ENCODE measurements around the gene ART5.
"Not testable (repeated sequence)": the region's sequence is repeated elsewhere in the genome, so short reads cannot be mapped to it uniquely, and the experiment has no call there.

Gene ART5

DNA sequence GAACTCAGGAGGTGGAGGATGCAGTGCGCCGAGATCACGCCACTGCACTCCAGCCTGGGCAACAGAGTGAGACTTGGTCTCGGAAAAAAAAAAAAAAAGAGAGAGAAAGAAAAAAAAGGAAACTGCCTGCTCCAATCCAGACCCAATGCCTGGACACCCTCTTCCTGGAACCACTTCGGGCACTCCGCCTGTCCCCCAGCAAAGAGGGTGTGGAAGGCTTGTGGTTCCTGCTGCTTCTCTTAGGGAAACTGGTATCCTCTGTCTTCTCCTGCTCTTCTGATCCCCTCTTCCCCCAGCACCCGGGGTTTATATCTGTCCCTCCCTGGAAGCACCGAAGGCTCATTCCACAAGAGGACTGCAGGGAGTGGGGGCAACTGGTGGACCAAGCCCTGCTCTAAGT, 16.5 kb upstream of the ART5 start:
- H3K9me3 ChIP-seq (ENCODE audit: control insufficient read depth in 5 of 5, low read length in 5 of 5), result no peaks in the 10 kb centered on the region
- H3K27ac ChIP-seq (ENCODE audit: low read depth, low read length), result no peak overlapping the region
- no peaks in the 10 kb centered on the region for H3K36me3 ChIP-seq (ENCODE audit: control insufficient read depth in 5 of 5, insufficient read depth in 5 of 5, low read length in 5 of 5)
- peaks cover 0 to 4% (median 0%) of the 10 kb centered on the region in 5 donors for H3K27me3 ChIP-seq (ENCODE audit: control insufficient read depth in 5 of 5, insufficient read depth in 4 of 5, low read length in 5 of 5)
- no peaks in the 10 kb centered on the region for H3K4me1 ChIP-seq (ENCODE audit: control insufficient read depth in 5 of 5, insufficient read depth in 5 of 5, low read length in 5 of 5)
- H3K9ac ChIP-seq (ENCODE audit: low read length in 5 of 5), result no peak overlapping the region
- H3K4me3 ChIP-seq (ENCODE audit: low read depth in 1 of 5, low read length in 5 of 5), result no peak overlapping the region

DNA sequence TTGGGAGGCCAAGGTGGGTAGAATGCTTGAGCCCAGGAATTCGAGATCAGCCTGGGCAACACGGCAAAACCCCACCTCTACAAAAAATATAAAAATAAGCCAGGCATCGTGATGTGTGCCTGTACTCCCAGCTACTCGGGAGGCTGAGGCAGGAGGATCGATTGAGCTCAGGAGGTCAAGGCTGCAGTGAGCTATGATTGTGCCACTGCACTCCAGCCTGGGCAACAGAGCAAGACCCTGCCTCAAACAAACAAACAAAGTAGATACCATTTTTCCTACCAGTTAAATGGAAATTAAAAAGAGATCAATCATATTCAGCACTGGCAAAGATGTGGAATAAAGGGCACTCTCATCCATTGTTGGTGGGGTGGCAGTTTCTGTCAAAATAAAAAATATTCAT, 15.5 kb upstream of the ART5 start:
- H3K4me3 ChIP-seq (ENCODE audit: low read depth in 1 of 5, low read length in 5 of 5); H3K27me3 ChIP-seq (ENCODE audit: control insufficient read depth in 5 of 5, insufficient read depth in 4 of 5, low read length in 5 of 5); H3K36me3 ChIP-seq (ENCODE audit: control insufficient read depth in 5 of 5, insufficient read depth in 5 of 5, low read length in 5 of 5); H3K4me1 ChIP-seq (ENCODE audit: control insufficient read depth in 5 of 5, insufficient read depth in 5 of 5, low read length in 5 of 5); H3K9me3 ChIP-seq (ENCODE audit: control insufficient read depth in 5 of 5, low read length in 5 of 5); H3K9ac ChIP-seq (ENCODE audit: low read length in 5 of 5); H3K27ac ChIP-seq (ENCODE audit: low read depth, low read length): not testable (repeated sequence)

DNA sequence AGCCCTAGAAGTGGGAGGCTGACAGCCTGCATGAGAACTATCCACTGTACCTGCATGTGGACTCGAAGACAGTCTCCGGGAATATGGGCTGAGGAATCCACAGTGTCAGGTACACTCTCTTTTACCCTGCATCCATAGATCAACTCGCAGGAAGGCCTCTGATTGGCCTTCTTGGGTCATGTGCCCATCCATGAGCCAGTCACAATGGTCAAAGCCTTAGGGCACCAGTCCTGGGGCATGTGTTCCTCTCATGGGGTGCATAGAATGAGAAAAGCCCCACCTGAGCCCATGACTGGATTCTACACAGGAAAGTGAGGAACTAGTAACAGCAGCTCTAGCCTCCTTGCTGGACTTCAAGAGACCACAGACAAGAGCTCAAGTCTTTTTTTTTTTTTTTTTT, 13.8 kb upstream of the ART5 start:
- Histone ChIP-seq H3K36me3 (ENCODE audit: control insufficient read depth in 5 of 5, insufficient read depth in 5 of 5, low read length in 5 of 5) (no peaks in the 10 kb centered on the region), H3K27ac (ENCODE audit: low read depth, low read length) (no peak overlapping the region), H3K9me3 (ENCODE audit: control insufficient read depth in 5 of 5, low read length in 5 of 5) (no peaks in the 10 kb centered on the region), H3K9ac (ENCODE audit: low read length in 5 of 5) (no peak overlapping the region), H3K4me1 (ENCODE audit: control insufficient read depth in 5 of 5, insufficient read depth in 5 of 5, low read length in 5 of 5) (no peaks in the 10 kb centered on the region), H3K27me3 (ENCODE audit: control insufficient read depth in 5 of 5, insufficient read depth in 4 of 5, low read length in 5 of 5) (peaks cover 0 to 4% (median 0%) of the 10 kb centered on the region in 5 donors), H3K4me3 (ENCODE audit: low read depth in 1 of 5, low read length in 5 of 5) (no peak overlapping the region)

DNA sequence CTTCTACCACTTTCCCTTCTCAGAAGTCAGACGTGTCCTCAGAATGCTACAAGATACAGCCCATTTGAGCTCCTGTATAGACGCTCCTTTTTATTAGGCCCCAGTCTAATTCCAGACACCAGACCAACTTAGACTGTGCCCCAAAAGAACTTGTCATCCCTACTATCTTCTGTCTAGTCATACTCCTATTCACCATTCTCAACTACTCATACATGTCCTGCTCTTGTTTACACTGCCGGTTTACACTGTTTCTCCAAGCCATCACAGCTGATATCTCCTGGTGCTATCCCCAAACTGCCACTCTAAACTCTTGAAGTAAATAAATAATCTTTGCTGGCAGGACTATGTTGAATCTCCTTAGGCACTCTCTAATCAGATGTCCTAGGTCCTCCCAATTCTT, 10.7 kb upstream of the ART5 start:
- H3K9ac ChIP-seq (ENCODE audit: low read length in 5 of 5); H3K27me3 ChIP-seq (ENCODE audit: control insufficient read depth in 5 of 5, insufficient read depth in 4 of 5, low read length in 5 of 5); H3K4me3 ChIP-seq (ENCODE audit: low read depth in 1 of 5, low read length in 5 of 5); H3K27ac ChIP-seq (ENCODE audit: low read depth, low read length); H3K4me1 ChIP-seq (ENCODE audit: control insufficient read depth in 5 of 5, insufficient read depth in 5 of 5, low read length in 5 of 5); H3K9me3 ChIP-seq (ENCODE audit: control insufficient read depth in 5 of 5, low read length in 5 of 5); H3K36me3 ChIP-seq (ENCODE audit: control insufficient read depth in 5 of 5, insufficient read depth in 5 of 5, low read length in 5 of 5): not testable (repeated sequence)

DNA sequence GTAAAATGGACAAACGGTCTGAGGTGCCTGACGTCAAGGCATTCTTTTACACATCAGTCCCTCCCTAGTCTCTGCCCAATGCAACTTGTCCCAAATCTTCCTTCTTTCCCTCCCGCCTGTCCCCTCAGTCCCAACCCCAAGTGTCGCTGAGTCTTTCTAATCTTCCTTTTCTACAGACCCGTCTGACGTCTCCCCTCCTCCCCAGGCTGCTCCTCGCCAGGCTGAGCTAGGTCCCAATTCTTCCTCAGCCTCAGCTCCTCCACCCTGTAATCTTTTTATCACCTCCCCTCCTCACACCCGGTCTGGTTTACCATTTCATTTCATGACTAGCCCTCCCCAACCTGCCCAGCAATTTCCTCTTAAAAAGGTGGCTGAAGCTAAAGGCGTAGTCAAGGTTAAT, 7.6 kb upstream of the ART5 start:
- H3K36me3 ChIP-seq (ENCODE audit: control insufficient read depth in 5 of 5, insufficient read depth in 5 of 5, low read length in 5 of 5); H3K4me1 ChIP-seq (ENCODE audit: control insufficient read depth in 5 of 5, insufficient read depth in 5 of 5, low read length in 5 of 5); H3K4me3 ChIP-seq (ENCODE audit: low read depth in 1 of 5, low read length in 5 of 5); H3K27ac ChIP-seq (ENCODE audit: low read depth, low read length); H3K9me3 ChIP-seq (ENCODE audit: control insufficient read depth in 5 of 5, low read length in 5 of 5); H3K9ac ChIP-seq (ENCODE audit: low read length in 5 of 5): not testable (repeated sequence)
- peaks cover 0 to 13% (median 3%) of the 10 kb centered on the region in 5 donors for H3K27me3 ChIP-seq (ENCODE audit: control insufficient read depth in 5 of 5, insufficient read depth in 4 of 5, low read length in 5 of 5)

DNA sequence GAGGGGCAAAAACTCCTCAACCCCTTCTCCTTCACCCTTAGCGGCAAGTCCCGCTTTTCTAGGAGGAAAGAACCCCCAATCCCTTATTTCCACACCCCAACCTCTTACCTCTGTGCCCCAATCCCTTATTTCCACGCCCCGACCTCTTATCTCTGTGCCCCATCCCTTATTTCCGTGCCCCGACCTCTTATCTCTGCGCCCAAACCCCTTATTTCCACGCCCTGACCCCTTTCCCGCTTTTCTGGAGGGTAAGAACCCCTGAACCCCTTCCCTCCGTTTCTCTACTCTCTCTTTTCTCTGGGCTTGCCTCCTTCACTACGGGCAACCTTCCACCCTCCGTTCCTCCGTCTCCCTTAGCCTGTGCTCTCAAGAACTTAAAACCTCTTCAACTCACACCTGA, 7.1 kb upstream of the ART5 start:
- H3K36me3 ChIP-seq (ENCODE audit: control insufficient read depth in 5 of 5, insufficient read depth in 5 of 5, low read length in 5 of 5); H3K9ac ChIP-seq (ENCODE audit: low read length in 5 of 5); H3K4me1 ChIP-seq (ENCODE audit: control insufficient read depth in 5 of 5, insufficient read depth in 5 of 5, low read length in 5 of 5); H3K4me3 ChIP-seq (ENCODE audit: low read depth in 1 of 5, low read length in 5 of 5); H3K27ac ChIP-seq (ENCODE audit: low read depth, low read length); H3K9me3 ChIP-seq (ENCODE audit: control insufficient read depth in 5 of 5, low read length in 5 of 5): not testable (repeated sequence)
- H3K27me3 ChIP-seq (ENCODE audit: control insufficient read depth in 5 of 5, insufficient read depth in 4 of 5, low read length in 5 of 5), result peaks cover 0 to 13% (median 3%) of the 10 kb centered on the region in 5 donors

DNA sequence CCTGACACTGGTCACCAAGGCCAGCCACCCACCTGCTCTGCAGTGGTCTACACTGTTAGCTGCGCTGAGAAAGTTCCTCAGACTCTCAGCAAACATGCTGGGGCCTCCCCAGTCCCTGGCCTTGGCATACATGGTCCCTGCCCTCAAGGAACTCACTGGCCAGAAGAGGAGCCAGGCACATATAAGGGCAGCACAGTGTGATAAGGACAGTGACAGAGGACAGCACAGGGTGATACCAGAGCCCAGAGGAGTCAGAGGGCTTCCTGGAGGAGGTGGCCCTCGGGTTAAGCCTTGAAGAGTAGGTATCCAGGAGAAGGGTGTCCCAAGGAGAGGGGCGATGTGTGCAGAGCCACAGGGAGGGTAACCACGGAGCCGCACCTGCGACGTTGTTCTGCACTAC, 3.8 kb upstream of the ART5 start:
- peaks cover 5 to 16% (median 12%) of the 10 kb centered on the region in 5 donors for H3K4me1 ChIP-seq (ENCODE audit: control insufficient read depth in 5 of 5, insufficient read depth in 5 of 5, low read length in 5 of 5)
- H3K27ac ChIP-seq (ENCODE audit: low read depth, low read length), result no peak overlapping the region
- no peaks in the 10 kb centered on the region for H3K9me3 ChIP-seq (ENCODE audit: control insufficient read depth in 5 of 5, low read length in 5 of 5)
- H3K27me3 ChIP-seq (ENCODE audit: control insufficient read depth in 5 of 5, insufficient read depth in 4 of 5, low read length in 5 of 5), result peaks cover 0 to 13% (median 3%) of the 10 kb centered on the region in 5 donors
- H3K36me3 ChIP-seq (ENCODE audit: control insufficient read depth in 5 of 5, insufficient read depth in 5 of 5, low read length in 5 of 5), result no peaks in the 10 kb centered on the region
- no peak overlapping the region for H3K4me3 ChIP-seq (ENCODE audit: low read depth in 1 of 5, low read length in 5 of 5)
- no peak overlapping the region for H3K9ac ChIP-seq (ENCODE audit: low read length in 5 of 5)

DNA sequence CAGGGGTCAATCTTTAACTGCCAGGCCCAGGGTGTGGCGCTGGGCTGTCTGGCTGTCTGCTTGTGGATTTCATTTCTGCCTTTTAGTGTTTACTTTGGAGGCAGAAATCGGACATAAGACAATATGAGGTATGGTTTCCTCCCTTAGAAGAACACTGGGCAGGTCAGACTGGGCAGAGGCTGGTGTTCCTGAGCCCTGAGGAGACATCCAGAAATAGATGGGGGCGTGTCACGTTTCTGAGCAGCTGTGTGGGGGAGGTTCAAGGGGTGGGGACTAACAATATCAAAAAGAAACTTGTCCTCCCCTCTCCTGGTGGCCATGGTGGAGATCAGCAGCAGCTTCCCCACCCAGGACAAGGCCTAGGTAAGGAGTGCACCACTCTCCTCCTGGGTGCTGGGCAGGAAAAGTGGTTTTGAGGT, 3.0 kb upstream of the ART5 start, which contains the start of gene ART1:
Gene ART1, plus strand, starts transcription at position 312 of the 419 bp plus-strand sequence. CDS start 14,086 bp downstream, outside the sequence.
- H3K27ac ChIP-seq (ENCODE audit: low read depth, low read length), result no peak within 1 kb of the TSS
- H3K27me3 ChIP-seq (ENCODE audit: control insufficient read depth in 5 of 5, insufficient read depth in 4 of 5, low read length in 5 of 5), result peaks cover 0 to 13% (median 3%) of the 10 kb centered on the region in 5 donors
- no peaks in the 10 kb centered on the region for H3K9me3 ChIP-seq (ENCODE audit: control insufficient read depth in 5 of 5, low read length in 5 of 5)
- no peak within 1 kb of the TSS for H3K4me3 ChIP-seq (ENCODE audit: low read depth in 1 of 5, low read length in 5 of 5)
- no peaks in the 10 kb centered on the region for H3K36me3 ChIP-seq (ENCODE audit: control insufficient read depth in 5 of 5, insufficient read depth in 5 of 5, low read length in 5 of 5)
- H3K4me1 ChIP-seq (ENCODE audit: control insufficient read depth in 5 of 5, insufficient read depth in 5 of 5, low read length in 5 of 5), result peaks cover 5 to 16% (median 12%) of the 10 kb centered on the region in 5 donors
- H3K9ac ChIP-seq (ENCODE audit: low read length in 5 of 5), result no peak within 1 kb of the TSS

DNA sequence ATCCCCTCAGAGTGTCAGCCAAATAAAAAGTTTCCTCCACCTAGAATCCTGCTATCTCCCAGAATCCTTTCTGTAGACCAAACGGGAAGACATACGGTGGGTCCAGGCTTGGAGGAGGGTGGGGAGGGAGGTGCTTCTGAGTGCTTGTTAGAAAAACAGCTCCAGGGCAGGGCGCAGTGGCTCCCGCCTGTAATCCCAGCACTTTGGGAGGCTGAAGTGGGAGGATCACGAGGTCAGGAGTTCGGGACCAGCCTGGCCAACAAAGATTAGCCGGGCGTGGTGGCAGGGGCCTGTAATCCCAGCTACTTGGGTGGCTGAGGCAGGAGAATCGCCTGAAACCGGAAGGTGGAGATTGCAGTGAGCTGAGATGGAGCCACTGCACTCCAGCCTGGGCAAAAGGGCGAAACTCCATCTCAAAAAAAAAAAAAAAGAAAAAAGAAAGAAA, 1.3 kb upstream of the ART5 start:
- H3K27me3 ChIP-seq (ENCODE audit: control insufficient read depth in 5 of 5, insufficient read depth in 4 of 5, low read length in 5 of 5), result peaks cover 0 to 13% (median 3%) of the 10 kb centered on the region in 5 donors
- H3K9ac ChIP-seq (ENCODE audit: low read length in 5 of 5), result peak overlapping the region in 4 of 5 donors; percentile 57 to 71 (median 69)
- peak overlapping the region in 4 of 5 donors; percentile 63 to 74 (median 70) for H3K4me3 ChIP-seq (ENCODE audit: low read depth in 1 of 5, low read length in 5 of 5)
- H3K27ac ChIP-seq (ENCODE audit: low read depth, low read length); H3K9me3 ChIP-seq (ENCODE audit: control insufficient read depth in 5 of 5, low read length in 5 of 5); H3K36me3 ChIP-seq (ENCODE audit: control insufficient read depth in 5 of 5, insufficient read depth in 5 of 5, low read length in 5 of 5): not testable (repeated sequence)
- H3K4me1 ChIP-seq (ENCODE audit: control insufficient read depth in 5 of 5, insufficient read depth in 5 of 5, low read length in 5 of 5), result peaks cover 5 to 16% (median 12%) of the 10 kb centered on the region in 5 donors

DNA sequence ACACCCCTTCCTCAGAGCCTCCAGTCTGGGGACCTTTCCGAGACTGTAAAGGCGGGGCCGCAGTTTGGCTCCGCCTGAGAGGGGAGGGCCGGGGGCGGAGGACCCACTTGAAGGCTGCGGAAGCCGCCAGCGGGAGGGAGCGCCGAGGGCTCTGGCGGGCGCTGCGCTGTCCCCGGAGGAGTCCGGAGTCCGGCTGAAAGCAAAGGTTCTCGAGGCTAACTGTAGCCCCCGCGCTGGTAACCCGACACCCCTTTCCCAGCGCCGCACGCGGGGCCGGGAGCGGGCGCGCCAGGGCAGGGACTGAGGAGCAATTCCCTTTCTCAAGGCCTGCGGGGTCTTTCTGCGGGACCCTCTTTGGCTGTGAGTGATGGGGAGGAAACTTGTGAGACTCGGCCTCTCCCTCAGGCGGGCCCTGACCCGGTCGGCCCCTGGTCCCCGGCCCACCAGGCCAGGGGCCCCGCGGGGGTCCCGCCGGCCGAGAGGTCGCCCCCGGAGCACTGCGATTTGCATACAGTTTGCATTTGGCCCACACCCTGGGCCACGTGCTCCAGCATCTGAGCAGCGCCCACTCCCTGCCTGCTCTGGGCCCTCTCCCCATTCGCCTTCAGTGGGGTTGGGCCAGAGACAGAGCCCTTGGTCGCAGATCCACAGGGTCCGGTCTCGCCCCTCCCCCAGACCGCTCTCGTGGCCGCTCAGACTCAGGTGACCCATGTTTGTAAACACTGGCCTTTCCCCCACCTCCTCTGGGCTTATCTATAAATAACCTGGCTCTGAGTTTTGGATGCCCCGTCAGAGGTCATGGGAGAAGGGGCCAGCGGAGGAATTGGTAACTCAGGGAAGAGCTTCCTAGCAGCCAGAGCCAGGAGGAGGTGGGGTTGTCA, 519 bp upstream of the ART5 start:
- no peaks in the 10 kb centered on the region for H3K9me3 ChIP-seq (ENCODE audit: control insufficient read depth in 5 of 5, low read length in 5 of 5)
- H3K36me3 ChIP-seq (ENCODE audit: control insufficient read depth in 5 of 5, insufficient read depth in 5 of 5, low read length in 5 of 5), result no peaks in the 10 kb centered on the region
- peaks cover 0 to 13% (median 3%) of the 10 kb centered on the region in 5 donors for H3K27me3 ChIP-seq (ENCODE audit: control insufficient read depth in 5 of 5, insufficient read depth in 4 of 5, low read length in 5 of 5)
- H3K9ac ChIP-seq (ENCODE audit: low read length in 5 of 5), result peak overlapping the region in 4 of 5 donors; percentile 57 to 71 (median 69)
- peaks cover 5 to 16% (median 12%) of the 10 kb centered on the region in 5 donors for H3K4me1 ChIP-seq (ENCODE audit: control insufficient read depth in 5 of 5, insufficient read depth in 5 of 5, low read length in 5 of 5)
- peak overlapping the region; percentile 61 to 74 (median 66) for H3K4me3 ChIP-seq (ENCODE audit: low read depth in 1 of 5, low read length in 5 of 5)
- no peak overlapping the region for H3K27ac ChIP-seq (ENCODE audit: low read depth, low read length)
